DLD1 (cell line): ENCODE measurements around the gene TBX15.

ENCODE experiments used
- in situ Hi-C: cut with HindIII; loops from 2 replicates; pipeline ENCODE4 v1.10.0; 2017; ENCODE audit warnings: low sequenced_read_pairs

Gene TBX15

GRCh38 chr1:119003413-119004128 lies 15.4 kb upstream of the TBX15 start:
- in situ Hi-C loops, result loop anchor here (25.0 kb wide), 1 partner anchor 134 kb away; the partner anchor contains the start of gene WARS2

DNA sequence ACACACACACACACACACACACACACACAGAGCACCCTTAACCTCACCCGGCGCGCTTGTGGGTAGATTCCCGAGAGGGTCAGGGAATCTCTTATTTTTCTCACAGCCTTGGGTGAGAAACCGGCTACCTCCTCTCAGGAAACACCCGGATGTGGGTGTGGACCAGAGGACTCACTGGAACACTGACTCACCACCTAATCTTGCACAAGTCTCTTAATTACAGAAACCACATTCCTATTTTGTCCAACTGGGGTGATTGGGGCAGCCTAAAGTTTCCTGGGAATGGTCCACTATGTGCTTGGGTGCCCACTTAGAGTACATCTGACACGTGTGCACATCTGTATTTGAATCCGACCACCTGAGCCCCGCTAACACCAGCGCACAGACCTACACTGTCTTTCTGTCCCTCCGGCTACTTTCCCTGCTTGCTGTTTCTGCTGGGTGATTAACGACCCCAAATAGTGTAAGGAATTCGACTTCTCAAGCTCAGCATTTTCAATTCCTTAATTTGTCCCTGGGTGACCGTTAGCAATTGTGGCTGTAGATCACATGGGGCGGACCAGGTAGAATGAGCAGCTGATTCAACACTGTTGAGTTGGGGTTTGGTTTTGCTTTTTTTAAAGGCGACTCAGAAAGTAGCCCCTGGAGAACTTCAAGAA lies 14.0 kb upstream of the TBX15 start:
- in situ Hi-C loops, result loop anchor here (25.0 kb wide), 1 partner anchor 135 kb away; the partner anchor contains the start of gene WARS2

GRCh38 chr1:119001181-119002027 lies 13.3 kb upstream of the TBX15 start:
- in situ Hi-C loops, result loop anchor here (25.0 kb wide), 1 partner anchor 136 kb away; the partner anchor contains the start of gene WARS2

DNA sequence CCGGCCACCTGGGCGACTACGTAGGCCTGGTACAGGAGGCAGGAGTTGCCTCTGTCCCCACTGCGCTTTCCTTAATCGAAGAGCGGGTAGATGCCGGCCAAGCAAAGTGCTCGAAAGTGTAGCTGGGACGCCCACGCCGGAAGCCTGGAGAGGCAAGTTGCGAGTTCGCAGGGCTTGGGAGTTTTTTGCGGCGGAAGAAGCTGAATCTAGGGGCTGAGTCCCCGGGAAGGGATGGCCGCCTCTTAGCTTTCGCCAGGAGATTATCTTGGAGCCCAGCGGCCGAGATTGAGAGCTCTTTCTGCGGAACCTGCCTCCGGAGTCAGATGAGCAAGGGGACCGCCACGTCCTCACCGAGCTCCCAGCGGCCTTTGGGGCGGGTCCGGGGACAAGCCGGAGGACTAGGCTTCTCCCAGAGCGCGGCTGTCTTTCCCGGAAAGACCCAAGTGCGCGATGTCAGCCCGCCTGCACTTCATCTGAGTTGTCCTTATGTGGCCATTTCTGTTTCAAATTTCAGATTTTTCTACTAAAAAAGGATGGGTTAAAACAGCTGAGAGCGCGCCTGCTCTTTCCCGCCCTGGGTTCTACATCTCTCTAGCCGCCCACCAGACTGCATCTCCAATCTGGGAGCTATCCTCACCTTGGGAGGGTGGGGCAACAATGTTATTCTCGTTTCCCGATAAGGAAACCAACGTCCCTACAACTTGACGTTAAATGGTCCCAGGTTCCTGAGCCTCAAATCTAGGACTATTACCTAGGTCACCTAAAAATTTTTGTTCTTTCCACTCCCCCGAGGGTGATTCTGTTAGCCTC lies 12.4 kb upstream of the TBX15 start:
- in situ Hi-C loops, result loop anchor here (25.0 kb wide), 1 partner anchor 137 kb away; the partner anchor contains the start of gene WARS2

DNA sequence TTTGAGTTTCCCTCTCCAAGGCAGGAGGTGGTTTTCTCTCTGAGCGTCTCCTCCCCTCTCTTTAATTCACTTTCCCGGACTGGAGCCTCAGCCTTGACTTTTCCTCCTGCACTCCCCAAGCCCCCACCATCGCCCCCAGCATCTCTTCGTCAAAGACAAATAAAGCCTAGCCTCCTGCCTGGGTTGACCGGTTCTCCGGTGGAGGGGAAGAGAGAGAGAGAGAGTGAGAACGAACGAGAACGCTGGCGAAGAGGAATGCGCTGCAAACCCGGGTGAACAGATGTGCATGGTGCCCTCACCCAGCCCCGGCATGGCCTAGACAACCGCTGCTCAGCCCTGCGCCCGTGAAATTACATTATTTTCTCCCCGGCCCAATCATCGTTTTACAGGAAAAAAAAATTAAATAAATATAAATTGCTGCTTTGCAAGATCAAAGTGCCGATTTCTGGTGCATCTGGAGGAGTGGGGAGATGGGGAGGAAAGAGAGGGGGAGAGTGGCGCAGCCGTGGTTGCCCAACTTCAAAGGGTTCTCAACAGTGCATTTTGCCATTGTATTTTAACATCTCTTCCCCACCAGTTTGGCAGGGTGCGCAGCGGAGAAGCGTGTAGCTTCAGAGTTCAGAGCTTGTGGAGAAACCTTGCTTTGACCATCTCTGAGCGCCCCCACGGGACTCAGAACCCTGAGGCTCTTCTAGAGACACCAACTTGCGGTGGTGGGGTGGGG lies 11.4 kb upstream of the TBX15 start:
- in situ Hi-C loops, result loop anchor here (25.0 kb wide), 1 partner anchor 138 kb away; the partner anchor contains the start of gene WARS2

- in situ Hi-C loops, result no loop called here
These were observed 10.0 kb upstream of the TBX15 start for GRCh38 chr1:118998171-118998570.

GRCh38 chr1:118997225-118997624 lies 9.1 kb upstream of the TBX15 start:
- in situ Hi-C loops, result no loop called here

GRCh38 chr1:118995312-118996016 lies 7.3 kb upstream of the TBX15 start:
- in situ Hi-C loops, result no loop called here

DNA sequence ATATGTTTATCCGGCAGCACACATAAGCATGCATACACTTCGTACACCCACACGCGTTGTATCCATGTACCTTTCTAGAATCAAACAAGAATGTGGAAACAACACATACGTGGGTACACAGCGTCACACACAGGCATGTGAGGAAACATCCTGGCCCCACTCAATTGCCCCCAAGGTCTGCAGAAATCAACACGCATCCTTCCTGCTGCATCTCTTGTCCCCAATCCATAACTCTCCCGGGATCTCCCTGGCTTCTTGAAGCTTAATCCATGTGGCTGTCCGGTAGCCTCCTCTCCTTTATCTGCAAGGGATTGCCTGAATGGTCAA lies 5.5 kb upstream of the TBX15 start:
- in situ Hi-C loops, result no loop called here

DNA sequence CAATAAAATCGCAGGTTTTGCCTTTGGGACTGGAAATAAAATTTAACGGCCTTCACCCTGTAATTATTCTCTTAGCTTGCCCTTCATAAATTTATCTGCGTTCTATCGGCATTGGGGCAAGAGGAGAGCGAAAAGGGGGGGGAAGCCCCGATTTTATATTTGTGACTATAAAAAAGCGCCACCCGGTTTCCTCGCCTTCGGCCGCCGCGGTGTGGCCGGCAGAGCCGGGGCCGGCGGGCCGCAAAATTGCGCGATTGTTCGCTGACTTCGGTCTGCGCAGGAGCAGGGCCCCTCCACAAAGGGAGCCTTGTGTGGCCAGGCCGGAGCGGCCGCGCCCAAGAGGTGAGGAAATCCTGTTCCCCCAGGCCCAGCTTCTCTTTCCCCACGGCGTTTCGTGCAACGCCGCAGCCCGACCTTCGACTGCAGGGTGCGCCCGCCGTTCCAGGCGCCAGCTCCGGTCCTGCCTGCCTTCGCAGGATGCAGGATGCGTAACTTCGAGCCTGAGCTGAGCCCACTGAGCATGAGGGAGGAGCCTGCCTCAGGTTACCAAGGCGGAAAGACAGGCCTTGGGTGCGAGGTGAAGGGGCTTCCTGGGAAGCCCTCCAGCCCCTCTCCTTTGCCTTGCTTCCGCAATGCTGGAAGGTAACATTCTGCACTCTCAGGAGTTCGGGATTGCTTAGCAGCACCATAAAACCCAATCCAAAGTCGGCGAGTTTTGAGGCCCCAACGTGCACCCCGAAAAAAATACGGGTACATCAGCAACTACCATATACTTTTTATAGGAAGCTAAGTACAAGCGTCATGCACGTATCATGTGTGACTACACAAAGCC lies 4.9 kb upstream of the TBX15 start:
- in situ Hi-C loops, result no loop called here

GRCh38 chr1:118992237-118992825 lies 4.2 kb upstream of the TBX15 start:
- in situ Hi-C loops, result no loop called here

DNA sequence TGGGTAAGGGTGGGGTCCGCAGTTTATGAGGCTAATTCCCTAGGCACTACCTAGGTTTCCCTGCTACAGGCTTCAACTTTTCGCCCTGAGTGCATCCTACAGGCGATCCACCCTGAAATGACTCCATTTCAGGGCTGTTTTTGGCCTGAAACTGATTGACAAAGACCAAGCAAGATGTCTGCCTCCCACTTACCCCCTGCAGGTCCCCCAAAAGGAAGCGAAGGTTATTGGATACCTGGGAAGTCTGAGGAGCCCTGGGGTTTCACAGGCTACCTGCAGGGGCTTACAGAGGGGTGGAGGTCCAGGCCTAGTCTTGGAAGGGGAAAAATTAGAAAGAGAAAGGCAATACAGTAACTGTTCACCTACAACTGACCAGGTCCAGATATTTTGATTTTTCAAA lies 3.3 kb upstream of the TBX15 start:
- in situ Hi-C loops, result no loop called here

- in situ Hi-C loops, result no loop called here
These were observed 2.5 kb upstream of the TBX15 start for GRCh38 chr1:118990513-118991152.

- in situ Hi-C loops, result no loop called here
These were observed 1.8 kb upstream of the TBX15 start for GRCh38 chr1:118989878-118990378.

GRCh38 chr1:118989006-118989815 lies 1.1 kb upstream of the TBX15 start:
- in situ Hi-C loops, result no loop called here

- in situ Hi-C loops, result no loop called here
These were observed 516 bp downstream of the TBX15 start for GRCh38 chr1:118987468-118988185.
